ENCODE measurements around the gene MESD.

DNA sequence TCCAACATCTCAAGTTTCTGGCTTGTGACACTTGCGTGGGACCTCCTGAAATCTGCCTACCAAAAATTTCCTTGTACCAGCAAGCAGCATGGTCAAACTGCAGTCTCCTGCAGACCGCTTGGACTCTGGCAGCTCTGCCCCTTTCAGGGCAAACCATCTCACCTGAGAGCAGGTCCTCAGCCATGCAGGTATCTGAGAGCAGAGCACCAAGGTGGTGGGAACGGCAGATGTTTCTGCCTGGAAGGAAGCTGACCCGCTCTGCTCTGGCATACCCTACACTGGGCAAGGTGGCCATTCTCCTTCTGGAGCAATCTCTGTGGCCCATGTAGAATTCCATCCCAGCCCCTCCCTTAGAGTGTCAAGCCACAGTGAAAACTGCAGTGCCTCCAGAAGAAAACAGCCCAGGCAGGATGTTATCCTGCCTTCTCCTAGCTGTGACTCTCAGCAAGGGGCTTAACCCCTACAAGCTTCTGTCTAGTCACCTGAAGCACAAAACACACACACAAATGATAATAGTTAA is 21.6 kb downstream of the MESD start:
- TF ChIP-seq, protein P1, sequence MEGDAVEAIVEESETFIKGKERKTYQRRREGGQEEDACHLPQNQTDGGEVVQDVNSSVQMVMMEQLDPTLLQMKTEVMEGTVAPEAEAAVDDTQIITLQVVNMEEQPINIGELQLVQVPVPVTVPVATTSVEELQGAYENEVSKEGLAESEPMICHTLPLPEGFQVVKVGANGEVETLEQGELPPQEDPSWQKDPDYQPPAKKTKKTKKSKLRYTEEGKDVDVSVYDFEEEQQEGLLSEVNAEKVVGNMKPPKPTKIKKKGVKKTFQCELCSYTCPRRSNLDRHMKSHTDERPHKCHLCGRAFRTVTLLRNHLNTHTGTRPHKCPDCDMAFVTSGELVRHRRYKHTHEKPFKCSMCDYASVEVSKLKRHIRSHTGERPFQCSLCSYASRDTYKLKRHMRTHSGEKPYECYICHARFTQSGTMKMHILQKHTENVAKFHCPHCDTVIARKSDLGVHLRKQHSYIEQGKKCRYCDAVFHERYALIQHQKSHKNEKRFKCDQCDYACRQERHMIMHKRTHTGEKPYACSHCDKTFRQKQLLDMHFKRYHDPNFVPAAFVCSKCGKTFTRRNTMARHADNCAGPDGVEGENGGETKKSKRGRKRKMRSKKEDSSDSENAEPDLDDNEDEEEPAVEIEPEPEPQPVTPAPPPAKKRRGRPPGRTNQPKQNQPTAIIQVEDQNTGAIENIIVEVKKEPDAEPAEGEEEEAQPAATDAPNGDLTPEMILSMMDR (IDR thresholded peaks at IDR 0.05) = no peak
- TF ChIP-seq POLR2AphosphoS5 (IDR thresholded peaks at IDR 0.05) (no peak), POLR2A (IDR thresholded peaks at IDR 0.05) (no peak)
